GM19193 (cell line): ENCODE data around the gene WWOX.

Experiments used
- POLR2A ChIP-seq: IDR thresholded peaks from 4 replicates; pipeline ENCODE4 v1.6.1; 2011; ENCODE audit not compliant: insufficient read depth, insufficient read length; ENCODE audit errors: extremely low read depth

WWOX gene

DNA sequence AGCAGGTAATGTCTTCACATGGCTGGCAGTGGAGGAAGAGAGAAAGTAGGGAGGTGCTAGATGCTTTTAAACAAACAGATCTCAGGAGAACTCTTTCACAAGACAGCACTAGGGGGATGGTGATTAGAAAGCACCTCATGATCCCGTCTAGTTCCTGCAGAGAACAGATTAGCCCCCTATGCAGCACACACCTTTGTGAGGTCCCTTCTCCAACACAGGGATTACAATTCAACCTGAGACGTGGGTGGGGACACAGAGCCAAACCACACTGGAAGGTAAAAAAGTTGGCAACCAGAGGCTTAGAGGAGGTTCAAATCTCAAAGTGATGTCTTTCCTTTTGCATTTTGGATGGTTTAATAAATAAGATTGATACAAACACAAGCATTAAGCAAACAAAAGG is 394.7 kb downstream of the WWOX start:
- TF ChIP-seq POLR2A, result no peak

DNA sequence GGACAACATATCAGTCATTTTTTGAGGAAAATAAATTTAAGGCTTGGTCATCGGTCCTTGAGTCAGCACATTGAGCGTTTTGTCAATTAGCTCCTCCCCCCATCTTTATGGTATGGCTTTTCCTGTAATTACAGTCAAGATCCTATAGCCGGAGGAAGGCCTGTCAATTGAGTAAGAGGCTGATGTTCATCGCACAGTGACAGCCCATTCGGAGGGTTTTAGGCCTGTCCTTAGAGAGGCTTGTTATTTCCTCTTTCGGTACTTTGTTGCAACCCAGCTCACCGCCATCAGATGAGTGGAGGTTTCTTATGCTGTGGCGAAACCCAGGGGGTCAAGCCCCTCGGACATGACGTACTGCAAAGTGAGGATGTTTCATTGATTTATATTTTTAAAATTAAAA is 395.2 kb downstream of the WWOX start:
- no peak for TF ChIP-seq POLR2A

DNA sequence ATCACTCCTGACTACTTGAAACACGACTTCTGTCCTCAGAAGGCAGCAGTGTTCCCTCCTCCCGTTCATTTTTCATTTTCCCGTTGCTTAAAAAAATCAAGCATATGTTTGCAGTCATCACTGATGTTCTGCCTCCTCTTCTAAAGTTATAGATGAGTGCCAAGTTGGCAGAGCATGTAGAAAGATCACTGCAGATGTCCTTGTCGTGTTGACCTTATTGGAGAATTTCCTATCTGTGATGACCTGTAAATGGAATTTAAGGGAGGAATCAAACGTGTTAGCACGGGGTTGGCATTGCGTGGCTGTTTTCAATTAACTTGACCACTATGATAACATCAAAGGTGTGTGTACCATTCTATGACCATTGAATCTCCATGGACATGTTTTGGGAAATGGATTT is 396.7 kb downstream of the WWOX start:
- TF ChIP-seq POLR2A, result no peak

DNA sequence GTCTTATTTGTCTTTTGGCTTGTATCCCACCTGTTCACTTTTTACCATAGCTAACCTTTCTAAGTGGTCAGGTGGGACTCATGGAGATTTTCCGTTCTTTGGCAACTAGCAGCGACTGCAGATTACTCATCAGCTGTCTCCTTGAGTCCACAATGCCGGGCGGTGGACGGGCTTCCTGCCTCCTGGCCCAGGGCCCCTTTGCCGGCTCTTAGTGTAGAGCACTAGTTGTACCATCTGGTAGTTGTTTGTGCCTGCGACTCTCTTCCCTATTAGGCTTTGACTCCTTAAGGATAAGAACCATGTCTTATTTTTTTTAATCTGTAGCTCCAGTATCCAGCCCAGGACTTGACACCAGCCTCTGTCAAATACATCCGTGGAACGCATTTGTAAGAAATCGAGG is 399.9 kb downstream of the WWOX start:
- no peak for TF ChIP-seq POLR2A

DNA sequence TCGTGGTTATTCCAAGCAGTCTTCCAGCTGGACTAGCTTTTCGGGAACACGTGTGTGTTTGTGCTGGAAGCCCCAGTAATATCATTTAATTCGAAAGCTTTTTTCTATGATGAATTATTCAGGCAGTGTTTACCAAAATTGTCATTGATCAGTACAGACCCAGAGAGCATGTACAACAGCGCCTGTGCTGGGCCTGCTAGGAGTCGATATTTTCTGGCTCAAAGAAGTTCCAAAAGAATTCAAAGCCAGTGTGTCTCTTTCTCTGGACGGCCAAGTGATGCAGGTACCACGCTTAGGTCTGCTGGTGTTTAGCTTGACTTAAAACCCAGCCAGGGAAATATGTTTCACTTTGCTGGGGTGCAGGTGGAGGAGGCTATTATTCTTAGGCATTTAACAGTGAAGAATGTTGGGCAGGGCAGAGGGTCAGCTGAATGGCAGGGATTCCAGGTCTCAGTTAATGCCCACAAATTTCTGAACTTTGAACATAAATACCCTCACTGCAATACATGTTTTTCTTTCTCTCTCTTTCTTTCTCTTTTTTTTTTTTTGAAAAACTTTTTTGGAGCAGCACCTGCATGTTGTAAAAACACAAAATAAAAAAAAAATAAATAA is 401.3 kb downstream of the WWOX start:
- no peak for TF ChIP-seq POLR2A

DNA sequence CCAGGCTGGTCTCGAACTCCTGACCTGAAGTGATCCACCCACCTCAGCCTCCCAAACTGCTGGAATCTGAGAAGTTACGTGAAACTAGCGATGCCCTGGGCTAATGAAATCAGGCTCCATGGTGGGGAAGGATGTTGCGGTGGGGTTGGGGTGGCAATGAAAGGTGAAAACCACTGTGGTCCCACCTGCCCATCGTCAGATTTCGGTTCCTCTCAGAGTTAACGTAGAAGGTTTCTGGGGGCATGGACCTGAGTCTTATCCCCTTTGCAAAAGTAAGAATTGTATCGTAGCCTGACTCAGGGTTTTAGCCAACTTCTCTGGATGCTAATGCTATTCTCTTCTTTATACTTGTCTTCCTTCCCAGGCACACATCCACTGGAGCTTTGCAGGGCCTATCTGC is 402.3 kb downstream of the WWOX start:
- TF ChIP-seq POLR2A, result no peak

DNA sequence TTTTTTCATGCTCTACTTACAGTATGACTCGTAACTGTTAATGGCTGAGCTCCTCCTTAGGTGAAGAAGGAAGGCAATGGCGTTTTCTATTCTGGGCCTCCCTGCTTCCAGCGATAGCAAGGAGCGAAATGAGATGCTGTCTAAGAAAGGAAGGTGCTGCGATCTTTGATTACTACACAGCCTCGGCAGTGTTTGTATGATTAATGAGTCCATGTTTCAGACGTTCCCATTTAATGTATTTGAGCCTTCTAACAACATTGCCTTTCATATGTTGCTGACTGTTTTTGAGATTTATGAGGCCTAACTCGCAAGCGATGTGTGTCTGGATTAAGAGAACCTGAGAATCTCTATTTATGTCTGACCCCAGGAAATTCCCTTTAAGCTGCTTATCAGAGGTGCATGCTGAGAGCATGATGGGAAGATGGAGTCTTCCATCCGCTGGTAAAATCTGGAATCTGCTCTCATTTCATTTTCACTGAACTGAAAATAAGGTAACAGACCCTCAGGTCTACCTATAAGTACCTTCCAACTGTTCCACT is 403.4 kb downstream of the WWOX start:
- no peak for TF ChIP-seq POLR2A

DNA sequence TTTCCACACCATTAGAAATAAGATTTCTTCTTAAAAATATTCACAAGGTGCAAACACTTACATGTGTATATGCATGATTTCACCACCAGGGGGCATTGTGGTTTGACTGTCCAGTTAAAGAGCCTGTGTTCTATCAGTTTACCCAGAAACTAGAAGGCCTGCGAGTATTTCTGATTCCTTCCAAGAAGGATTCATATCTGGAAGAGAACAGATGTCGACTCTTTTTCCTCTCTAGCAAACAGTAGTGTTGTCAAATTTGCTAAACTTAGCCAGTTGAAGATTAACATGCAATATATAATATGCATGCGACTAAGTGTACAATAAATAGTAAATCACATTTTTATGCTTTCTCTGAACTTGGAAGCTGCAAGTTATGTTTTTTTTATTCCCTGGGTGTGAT is 404.1 kb downstream of the WWOX start:
- no peak for TF ChIP-seq POLR2A

DNA sequence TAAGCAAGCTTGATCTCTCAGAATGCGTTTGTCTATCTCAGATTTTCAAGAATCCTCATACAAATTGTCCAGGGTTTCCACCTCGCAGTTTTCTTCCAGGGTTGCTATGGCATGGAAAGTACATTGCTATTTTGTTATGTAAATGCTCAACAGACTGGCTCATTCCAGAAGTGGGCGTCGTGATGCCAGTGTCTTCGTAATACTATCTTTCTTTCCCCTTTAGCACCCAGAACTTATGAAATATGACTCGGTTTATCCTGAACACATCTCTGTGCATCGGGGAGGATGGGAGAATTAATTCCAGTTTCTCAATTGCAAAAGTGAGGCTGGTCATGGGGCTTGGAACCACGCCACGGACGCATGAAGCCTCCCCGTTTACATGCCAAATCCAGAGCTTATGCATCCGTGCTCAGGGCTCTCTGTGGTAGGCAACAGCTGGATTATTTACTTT is 405.0 kb downstream of the WWOX start:
- TF ChIP-seq POLR2A, result no peak

DNA sequence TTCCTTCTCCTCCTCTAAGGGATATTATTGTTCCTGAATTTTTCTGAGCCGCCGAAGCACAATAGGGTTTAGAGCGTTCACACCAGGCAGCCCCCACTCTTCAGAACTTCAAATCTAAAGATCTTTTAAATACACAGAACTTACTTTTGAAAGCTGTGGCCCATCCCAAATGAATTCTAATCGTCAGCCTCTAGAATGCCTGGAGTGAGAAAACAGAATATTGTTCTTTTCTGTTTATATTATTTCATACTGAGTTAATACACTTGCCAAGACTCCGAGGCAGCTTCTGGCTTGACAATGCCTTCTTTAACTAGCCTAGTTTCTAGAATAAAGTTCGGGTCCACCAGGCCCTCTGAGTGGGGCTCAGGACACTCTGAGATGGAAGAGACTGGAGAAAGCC is 405.6 kb downstream of the WWOX start:
- TF ChIP-seq POLR2A, result no peak

DNA sequence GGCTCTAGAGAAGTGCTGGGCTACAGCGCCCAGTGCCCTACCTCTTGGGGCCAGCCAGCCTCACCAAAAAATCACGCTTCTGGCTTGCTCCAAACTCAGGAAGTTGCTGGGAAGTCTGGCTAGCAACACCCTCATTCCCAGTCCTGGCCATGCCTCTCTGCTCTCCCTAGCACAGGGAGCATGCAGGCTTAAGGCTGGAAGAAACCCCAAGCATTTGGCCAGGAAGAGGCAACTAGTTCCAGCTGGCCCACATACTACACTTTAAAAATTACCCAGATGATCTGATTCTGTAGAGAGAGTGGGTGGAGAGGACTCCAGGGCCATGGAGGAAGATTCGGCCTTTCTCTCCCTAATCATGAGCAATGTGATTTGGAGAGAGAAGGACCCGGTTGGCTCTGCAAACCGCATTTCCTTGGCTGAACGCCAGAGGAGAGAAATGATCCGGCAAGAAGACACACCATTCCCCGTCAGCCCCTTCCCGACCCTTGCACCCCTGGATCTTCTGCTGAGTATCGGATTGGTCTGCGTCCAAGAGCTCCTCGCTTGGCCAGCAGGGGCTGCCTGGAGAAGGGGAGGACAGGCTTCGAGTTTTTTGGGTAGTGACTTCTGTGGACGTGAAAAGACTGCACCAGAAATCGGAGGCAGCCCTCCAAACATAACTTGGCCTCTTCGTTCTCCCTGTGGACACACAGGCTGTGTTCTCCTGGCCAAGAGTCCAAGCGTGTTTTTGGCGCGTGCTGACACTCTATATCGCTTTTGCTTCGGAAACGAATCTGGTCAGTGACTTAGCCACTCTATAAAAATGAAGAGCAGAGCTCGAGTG is 406.3 kb downstream of the WWOX start:
- no peak for TF ChIP-seq POLR2A

DNA sequence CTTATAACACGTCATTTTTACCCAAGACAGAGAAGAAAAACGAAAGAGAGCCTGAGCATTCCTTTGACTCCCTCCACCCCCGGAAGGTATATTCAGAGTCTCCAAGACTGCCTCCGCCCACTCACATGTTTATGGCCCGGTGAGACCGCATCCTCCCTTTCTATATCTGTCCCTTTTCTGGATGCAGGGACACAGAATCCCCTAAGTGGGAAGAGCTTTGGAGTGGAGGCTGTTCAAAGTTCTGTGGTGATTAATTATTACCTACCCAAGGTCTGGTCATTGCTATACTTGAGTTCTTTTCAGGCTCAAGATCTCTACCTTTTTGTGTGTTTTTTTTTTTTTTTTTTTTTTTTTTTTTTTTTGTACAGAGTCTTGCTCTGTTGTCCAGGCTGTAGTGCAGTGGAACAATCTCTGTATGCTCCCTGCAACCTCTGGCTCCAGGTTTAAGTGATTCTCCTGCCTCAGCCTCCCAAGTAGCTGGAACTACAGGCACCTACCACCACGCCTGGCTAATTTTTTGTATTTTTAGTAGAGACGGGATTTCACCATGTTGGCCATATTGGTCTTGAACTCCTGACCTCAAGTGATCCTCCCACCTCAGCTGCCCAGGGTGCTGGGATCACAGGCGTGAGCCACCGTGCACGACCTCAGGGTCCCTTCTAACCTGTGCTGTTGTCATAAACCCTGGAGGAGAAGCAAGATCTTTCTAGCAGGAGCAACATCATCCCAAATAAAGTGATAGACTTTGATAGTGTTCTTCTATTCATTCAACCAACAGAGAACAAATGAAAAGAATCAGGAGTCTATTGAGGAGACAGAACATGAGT is 407.1 kb downstream of the WWOX start:
- no peak for TF ChIP-seq POLR2A

DNA sequence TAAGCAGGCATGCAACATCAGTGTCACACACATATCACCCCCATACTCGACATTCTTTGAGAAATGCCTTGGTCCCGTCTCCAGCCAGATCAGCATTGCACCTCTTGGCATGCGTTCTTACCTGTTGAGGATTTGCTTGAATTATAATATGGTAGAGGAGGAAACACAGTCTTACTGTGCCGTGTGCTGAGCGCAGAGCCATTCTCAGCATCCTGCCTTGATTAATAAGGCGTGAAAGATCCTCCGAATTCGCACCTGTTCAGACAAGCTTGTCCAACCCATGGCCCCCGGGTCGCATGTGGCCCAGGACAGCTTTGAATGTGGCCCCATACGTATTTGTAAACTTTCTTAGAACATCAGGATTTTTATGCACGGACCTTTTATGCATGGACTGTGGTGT is 408.1 kb downstream of the WWOX start:
- no peak for TF ChIP-seq POLR2A

DNA sequence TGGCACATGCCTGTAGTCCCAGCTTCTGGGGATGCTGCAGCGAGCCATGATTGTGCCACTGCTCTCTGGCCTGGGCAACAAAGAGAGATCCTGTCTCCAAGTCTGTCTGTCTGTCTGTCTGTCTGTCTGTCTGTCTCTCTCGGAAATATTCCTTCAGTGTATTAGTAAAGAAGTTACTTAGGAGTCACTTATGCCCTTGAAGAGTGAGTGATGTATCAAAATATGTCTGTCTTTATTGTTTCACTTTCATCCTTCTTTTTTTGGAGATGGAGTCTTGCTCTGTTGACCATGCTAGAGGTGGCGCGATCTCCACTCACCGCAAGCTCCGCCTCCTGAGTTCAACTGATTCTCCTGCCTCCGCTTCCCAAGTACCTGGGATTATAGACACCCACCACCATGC is 410.5 kb downstream of the WWOX start:
- no peak for TF ChIP-seq POLR2A

DNA sequence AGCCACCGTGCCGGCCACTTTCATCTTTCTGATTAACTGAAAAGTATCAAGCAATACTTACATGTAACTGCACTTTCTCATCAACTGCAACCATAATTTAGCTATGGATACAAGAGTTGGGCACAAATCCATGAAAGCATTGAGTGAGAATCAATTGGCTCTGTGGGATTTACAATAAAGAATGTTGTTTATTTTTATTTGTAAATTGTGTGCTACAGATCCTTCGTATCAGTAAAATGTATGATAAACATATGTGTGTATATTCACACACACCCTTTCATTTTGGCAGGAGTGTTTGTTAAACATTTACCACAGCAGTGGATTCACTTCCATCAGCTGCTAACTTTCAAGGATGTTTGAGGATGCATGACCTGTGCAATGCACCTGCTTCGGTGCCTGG is 411.0 kb downstream of the WWOX start:
- TF ChIP-seq POLR2A, result no peak
